ENCODE results near the gene ZNF333.

GRCh38 chr19:14748601-14749000 lies 58.8 kb downstream of the ZNF333 start:
- no peak for TF ChIP-seq GABPA (IDR thresholded peaks at IDR 0.05; ENCODE audit: low read depth)
- TF ChIP-seq, protein P1, sequence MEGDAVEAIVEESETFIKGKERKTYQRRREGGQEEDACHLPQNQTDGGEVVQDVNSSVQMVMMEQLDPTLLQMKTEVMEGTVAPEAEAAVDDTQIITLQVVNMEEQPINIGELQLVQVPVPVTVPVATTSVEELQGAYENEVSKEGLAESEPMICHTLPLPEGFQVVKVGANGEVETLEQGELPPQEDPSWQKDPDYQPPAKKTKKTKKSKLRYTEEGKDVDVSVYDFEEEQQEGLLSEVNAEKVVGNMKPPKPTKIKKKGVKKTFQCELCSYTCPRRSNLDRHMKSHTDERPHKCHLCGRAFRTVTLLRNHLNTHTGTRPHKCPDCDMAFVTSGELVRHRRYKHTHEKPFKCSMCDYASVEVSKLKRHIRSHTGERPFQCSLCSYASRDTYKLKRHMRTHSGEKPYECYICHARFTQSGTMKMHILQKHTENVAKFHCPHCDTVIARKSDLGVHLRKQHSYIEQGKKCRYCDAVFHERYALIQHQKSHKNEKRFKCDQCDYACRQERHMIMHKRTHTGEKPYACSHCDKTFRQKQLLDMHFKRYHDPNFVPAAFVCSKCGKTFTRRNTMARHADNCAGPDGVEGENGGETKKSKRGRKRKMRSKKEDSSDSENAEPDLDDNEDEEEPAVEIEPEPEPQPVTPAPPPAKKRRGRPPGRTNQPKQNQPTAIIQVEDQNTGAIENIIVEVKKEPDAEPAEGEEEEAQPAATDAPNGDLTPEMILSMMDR (IDR thresholded peaks at IDR 0.05; ENCODE audit: insufficient read depth, low read length), result no peak
